Fibroblast of gingiva (primary cell): ENCODE measurements around the gene TXK.
A peak's percentile ranks its signal among the peaks of the same experiment; 100 is the strongest.

Experiments
- DNase-seq: peaks from one replicate; pipeline ENCODE4 v3.0.0-alpha.2; 2011; ENCODE audit warnings: low read depth

TXK gene

DNA sequence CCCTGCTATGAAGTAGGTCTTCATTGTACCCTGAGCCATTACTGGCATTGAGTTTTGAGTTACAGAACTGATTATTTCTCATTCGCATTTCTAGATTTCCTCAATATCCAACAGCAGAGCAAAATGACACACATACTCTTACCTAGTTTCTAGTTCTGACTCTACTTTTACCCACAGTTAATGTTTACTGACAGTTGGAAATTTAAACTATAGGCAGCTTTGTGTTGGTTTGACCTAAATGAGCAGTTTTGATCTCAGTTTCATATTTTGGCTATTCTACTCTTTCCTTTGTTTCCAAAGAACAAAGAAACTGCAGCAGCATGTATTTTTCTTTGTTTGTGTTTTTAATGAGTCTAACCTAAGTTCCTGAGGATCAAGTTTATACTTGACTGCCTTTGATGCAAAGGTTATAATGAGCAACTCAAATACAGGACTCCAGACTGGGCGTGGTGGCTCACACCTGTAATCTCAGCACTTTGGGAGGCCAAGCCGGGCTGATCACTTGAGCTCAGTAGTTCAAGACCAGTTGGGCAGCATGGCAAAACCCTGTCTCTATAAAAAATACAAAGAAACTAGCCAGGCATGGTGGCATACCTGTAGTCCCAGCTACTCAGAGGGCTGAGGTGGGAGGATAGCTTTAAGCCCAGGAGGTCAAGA lies 30.4 kb downstream of the TXK start:
- no peak for DNase-seq

DNA sequence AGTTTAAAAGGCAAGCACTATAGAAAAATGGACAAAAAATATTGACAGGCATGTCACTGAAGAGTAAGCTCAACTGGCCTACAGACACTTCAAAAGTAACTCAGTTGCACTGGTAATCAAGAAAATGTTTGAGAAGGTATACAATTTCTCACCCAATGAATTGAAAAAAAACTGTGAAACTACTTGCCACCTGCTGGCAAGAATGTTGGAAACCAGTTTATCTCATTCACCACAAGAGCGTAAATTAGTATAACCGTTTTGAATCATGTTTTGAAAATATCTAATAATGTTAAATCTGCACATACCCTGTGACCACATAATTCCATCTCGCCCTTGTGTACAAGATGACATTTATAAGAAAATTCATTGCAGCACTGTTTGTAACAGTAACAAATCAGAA lies 31.7 kb downstream of the TXK start:
- DNase-seq = no peak

DNA sequence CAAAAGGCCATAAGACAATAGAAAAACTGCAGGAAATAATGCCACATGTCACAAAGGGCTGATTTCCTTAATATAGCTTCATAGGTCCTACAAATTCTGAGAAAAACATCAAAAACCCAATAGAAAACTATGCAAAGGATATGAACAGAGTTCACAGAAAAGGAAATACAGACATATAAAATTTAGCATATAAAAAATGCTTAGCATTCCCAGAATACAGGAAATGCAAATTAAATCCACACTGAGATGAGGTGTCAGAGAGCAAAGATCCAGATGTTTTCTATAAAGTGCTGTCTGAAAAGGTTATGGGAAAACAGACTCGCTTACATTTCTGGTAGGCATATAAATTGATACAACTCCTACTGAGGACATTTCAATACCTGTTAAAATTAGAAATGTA lies 33.8 kb downstream of the TXK start:
- DNase-seq = peak; percentile 24

DNA sequence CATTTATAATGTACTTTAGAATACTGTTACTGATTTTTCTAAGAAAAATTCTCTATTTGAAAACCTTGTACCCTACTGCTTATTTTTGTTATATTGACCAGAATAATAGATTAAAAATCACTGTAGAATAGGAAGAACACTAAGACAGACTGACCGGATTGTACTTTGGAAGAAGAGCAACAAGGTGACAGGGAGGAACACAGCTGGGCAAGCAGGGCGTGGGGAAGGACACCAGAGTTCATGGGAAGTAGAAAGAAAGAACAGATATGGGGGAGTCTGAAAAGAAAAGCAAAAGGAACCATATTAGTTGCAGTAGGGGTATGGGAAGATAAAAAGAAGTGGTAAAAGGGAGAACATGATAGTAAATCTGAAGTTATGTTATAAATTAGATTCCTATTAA lies 38.6 kb downstream of the TXK start:
- no peak for DNase-seq

DNA sequence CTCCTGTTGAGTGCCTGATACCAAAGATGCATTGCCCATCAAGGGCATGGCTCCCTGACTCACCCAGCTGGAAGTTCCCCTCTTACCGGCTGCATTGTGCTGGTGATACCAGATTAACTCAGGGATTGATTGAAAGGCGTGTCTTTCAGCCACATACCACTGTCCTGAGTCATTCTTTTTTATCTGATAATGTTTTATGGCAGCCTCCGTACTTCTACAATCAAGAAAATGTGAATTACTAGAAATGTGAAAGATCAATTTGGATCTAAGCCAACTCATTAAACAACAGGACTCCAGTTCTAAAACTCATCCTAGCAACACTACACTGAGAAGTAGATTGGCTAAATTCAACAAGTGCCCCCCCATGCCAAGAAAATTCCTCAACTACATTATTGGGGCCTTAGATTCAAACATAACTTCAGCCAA lies 40.0 kb downstream of the TXK start:
- DNase-seq = no peak

DNA sequence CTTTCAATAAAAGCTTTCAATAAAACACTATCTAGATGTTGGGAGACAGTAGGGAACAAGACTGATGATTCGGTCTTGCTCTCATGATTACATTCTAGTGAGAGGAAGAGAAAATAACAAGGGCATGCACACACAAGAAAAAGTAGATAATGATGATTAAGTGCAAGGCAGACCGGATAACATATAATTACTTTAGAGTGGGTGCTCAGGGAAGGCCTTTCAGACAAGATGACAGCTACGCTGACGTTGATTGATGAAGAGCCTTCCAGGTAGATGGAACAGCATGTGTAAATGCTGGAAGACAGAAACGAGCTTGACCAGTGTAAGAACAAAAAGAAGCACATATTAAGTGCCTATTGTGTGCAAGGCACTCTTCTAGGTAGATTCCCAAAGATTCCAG lies 43.4 kb downstream of the TXK start:
- DNase-seq = no peak

DNA sequence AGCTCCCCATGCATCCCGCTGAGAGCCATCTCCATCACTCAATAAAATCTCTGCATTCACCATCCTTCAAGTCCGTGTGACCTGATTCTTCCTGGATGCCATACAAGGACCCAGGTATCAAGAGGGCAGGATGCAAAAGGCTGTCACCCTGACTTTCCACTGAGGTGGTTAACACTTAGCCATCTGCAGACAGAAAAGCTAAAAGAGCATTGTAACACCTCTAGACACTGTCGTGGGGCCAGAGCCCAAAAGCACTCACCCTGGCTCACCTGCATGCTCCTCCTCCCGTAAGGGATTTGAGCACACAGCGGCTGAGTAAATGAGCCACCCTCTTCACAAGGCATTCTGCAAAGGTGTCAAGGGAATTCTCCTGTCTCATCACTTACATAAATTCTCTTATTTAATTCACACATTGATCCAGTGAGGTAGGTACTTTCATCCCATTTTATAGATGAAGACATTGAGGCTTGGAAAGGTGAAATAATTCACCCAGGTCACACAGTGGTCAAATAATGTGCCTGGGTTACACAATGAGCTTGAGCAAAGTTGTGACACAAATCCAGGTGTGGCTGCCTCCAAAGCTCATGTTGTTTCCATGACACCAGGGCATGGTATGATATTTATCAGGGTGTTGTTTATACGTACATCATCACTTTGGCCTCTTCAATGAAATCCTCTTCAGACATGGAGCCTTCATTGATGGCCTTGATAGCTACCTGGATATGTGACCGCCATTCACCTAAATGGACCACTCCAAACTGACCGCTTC lies 48.0 kb downstream of the TXK start:
- no peak for DNase-seq

DNA sequence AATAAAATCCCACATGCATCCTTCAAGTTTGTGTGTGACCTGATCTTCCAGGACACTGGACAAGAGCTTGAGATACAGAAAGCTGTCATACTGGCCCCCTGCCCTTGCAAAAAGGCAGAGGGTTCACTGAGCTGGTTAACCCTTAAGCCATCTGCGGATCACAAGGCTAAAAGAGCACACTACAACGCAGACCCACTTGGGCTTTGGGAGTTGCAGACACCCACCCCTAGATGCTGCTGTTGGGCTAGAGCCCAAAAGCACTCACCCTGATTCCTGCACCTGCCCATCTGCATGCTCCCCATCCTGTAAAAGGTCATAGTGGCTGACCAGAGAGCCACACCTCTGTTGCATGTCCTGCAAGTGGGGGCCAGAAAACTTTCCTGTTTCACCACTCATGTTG lies 51.1 kb downstream of the TXK start:
- no peak for DNase-seq

DNA sequence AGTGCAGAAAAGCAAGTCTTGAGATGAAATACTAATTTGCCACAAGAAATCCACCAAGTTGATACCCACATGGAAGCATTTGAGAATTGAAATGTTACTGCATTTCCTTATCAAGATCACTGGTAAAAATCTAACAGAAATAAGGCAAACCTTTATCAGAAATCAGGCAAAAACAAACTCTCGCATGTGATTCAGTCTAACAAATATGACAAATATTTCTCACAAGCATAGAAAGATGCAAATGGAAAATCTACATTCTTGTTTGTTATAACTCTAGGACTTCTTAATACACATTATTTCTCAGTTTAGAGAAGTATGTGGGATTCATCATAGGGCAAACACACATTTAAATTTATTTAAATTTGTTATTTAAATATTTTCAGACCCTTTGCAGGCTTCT lies 52.9 kb downstream of the TXK start:
- no peak for DNase-seq

DNA sequence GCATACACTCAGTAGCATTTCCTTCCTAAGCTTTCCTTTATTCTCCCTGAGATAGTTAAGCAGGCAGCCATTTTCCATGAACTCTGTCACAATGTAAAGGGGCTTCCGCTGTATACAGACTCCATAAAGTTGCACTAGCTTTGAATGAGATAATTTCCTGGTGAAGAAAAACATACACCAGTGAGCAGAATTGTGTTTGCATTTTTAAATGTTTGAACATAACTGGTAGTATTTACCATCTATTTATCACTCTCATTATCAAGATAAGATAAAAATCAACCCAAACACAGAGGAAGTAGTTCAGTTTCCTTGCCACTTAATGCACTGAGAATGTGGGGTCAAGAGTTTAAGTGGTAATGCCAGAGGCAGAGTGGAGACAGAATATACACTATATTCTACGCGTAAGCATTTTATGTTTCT lies 54.1 kb downstream of the TXK start:
- DNase-seq = no peak

DNA sequence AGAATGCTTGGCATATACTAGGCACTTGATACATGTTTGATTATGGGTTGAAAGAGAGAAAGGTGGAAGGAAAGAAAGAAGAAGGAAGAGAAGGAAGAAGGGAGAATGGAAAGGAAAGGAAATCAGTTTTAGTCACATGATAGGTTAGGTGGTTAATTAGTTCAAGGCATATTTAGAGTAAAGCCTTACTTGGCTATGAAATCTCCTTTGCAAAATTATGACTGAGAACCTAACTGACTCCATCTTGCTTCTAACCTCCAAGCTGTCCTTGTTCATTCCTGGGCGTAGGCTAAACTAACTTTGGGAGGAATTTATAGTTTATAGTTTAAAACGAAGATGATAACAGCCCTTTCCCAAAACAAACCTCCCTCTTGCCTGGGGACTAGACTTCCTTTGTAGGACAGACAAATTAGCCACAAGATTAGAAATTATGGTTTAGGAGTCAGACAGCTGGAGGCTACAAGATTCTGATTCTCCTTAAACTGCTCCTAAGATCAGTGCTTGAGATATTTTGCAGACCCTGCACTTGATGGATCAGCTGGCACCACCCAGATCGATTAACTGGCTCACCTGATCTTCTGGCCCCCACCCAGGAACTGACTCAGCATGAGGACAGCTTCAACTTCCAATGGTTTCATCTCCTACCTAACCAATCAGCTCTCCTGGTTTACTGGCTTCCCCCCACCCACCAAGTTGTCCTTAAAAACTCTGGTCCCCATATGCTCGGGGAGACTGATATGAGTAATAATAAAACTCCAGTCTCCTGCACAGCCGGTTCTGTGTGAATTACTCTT lies 55.0 kb downstream of the TXK start:
- no peak for DNase-seq

DNA sequence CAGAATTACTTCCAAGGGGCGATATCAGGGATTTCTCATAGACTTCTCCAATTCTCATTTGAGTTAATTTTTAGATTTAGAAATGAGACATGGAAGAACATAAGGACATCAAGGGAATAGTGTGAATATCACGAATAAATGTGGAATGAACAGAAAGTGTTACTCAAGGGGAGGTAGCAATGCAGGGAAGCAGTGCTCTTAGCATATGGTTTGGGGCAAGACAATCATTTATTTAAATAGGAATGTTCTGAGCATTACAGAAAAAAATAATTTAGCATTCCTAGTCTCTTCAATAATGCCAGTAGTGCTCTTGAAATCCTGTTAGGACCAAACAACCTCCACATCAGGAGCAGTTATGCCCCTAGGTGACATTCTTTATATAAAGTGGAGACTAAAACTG lies 55.6 kb downstream of the TXK start:
- DNase-seq = no peak

DNA sequence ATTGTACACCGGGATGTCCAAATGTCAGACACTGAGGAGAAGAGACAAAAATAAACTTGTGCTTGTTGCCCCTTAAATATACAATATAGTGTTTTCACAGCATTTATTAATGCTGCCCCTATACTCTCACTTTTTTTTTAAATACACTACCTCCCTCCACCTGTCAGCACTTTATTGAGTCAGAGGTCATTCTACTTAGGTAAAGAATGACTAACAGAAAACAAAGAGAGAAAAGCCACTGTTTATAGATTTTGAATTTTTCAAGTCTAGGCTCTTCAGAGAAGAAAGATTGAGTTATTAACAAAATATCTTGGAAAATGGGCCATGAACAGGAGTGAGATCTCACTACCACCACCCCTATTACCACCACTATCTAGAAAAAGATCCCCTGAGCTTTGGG lies 59.4 kb downstream of the TXK start:
- no peak for DNase-seq

DNA sequence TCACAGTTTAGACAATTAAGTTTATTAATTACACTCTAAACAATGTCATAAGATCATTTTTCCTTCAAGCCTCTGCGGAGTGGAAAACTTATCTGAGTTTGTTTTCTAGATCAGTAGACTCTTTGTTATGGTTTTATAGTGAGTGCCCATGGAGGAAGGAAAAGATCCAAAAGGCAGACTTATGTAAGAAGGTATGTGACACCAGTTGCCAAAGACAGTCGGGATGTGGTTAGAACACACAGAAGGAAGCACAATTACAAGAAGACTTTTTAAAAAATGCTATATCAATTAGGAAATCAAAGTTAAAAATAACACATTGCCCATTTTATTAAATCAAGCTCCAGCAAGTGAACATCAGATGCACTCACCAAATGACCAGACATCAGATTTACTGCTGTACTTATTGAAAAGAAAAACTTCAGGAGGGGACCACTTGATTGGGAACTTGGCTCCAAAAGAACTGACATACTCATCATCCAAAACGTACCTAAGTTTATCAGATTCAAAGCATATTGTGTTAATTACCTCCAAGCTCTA lies 60.4 kb downstream of the TXK start:
- DNase-seq = no peak

DNA sequence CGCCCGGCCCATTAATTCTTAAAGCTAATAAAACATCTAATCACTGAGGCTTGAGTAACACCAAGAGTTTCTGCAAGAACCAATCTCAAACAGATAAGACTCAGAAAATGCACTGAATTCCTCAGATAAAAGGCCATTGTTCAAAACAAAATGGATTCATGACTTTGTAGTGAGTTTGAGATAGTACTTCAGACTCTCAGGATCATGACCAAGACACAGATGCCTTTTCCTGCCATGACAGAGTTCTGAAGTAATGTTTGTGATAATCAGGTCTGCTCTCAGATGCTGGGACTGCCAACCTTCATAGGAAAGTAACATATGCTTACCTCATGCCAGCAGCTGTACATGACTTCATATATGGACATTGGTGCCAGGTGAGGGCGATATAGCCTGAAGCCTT lies 62.9 kb downstream of the TXK start:
- DNase-seq = no peak

DNA sequence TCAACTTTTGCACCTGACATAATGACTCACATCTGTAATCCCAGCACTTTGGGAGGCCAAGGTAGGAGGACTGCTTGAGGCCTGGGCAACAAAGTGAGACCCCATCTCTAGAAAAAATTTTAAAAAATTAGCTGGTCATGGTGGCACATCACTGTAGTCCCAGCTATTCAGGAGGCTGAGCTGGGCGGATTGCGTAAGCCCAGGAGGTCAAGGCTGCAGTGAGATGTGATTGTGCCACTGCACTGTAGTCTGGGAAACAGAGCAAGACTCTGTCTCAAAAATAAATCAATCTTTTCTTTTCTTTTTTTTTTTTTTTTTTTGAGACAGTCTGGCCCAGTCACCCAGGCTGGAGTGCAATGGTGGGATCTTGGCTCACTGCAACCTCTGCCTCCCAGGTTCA lies 65.0 kb downstream of the TXK start:
- no peak for DNase-seq

DNA sequence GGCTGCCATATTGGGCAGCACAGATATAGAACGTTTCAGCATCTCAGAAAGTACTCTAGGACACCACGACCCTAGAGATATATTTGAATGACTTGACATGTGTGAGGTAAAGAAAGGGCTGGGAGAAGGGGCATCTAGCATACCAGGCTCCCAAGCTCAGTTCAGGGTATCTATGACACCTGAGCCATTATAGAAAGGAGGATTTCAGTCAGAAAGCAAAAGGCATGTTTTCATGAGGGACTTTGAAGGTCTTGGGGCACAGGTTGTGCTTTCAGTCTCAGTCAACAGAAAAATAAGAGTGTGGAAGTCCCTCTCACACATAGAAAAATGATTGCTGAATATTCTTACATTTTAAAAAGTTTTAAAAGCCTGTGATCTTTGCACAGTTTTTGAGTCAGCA lies 65.9 kb downstream of the TXK start:
- no peak for DNase-seq

DNA sequence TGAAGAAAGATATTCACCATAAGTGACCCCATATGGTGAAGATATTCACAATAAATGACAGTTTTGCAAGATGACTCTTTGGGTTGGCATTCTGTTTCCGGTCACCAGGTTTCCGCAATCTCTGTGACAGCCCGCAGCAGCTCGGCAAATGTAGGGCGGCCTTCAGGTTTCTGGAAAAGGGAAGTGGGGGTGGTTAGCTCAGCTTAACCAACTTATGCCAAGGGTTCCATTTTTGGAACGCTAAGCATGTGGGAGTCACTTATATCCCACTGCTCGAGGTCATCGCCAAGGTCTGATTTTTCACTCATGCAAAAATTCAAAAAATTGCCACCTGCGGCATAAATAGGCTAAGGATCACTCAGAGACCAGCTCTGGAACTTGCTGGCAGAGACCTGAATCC lies 66.5 kb downstream of the TXK start:
- DNase-seq = no peak

DNA sequence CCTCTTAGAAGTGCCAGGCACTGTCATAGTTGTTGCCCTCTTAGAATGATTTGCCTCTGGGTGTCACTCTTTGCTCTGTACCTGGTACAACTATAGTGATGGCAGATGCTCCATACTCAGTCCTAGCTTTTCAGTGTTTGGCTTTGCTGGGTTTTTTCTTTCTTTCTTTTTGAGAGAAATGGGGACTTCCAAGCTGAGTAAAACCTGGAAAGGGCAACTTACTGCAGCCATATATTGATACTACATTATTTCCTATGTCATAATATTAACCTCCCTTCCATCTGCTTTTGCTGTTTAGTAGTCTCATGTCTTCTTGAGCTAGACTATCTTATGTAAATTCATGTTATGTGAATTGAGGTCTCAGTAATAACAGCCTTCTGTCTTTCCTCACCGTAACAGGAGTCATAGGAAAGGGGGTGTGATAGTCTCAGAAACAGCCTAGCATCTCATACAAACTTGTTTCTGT lies 68.4 kb downstream of the TXK start:
- no peak for DNase-seq

DNA sequence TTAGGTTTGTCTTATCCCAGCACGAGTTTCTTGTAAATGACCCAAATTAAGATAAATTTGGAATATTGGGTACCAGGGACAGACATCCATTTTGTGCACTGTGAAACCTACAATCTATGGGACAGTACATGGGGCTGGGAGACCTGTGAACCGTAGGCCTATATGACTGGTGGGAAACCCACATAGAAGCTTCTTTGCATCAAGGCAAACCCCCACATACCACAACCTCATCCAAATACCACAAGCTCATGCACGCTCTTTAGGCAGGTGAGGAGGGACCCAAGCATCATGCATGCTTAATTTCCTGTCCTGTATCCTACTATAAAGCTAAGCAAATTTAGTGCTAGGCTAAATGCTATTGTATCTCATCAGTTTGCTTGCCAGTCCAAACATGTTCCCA lies 69.7 kb downstream of the TXK start:
- no peak for DNase-seq

DNA sequence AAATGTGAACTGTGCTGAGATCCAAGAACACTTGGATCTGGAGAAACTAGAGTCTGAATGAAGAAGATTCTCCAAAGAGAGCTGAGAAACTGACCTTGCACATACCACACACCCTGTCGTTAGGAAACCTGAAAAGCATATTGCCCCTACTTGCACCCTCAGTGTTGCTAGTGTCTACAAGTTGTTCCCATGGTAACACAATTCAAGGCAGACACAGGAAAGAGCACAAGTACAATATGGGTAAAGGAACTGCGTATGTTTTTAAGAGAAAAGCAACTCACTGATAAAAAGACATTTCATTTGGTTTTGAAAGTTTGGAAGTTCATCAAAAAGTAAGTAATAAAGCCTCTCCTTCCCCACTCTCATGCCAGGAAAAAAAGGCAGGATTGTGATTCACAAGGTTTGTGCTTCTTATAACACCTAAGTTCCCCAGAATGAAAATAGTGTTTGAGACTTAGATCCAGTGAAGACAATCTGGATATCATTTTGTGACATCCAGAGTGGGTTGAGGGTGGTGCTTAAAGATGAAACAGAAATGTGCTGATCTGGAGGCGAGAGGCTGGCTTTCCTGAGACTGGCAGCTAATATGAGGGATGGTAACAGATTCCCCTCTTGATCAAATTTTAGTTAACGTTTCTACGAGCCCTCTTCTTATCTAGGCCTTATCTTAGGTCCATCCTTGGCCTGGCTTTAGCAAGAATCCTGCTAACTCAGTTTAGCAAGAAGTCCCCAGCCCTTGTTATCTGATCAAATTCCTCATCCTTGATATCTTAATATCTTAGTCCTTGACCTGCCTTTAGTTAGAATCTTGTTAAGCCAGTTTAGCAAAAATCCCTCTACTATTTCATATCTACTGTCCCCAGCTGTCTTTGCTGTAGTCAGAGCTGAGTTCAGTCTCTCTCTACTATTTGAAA lies 75.2 kb downstream of the TXK start:
- DNase-seq = no peak

DNA sequence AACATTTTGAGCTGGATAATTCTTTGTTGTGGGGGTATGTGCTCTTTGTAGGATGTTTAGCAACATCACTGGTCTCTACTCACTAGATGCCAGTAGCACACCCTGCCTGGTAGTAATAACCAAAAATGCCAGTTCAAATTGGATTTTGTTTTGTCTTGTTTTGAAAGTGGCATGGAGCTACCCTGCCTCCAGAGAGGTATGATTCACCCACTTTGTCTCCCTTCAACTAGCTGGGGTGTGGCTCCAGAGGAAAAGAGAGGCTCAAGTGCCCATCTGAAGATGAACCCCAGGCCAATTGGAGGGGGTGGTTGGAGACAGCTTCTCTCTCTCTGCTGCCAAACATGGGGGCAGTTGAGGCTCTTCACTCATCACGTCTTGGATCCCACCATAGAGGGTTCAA lies 83.0 kb downstream of the TXK start:
- no peak for DNase-seq
